ENCODE measurements around the gene CCDC9.

- TF ChIP-seq, protein P1, sequence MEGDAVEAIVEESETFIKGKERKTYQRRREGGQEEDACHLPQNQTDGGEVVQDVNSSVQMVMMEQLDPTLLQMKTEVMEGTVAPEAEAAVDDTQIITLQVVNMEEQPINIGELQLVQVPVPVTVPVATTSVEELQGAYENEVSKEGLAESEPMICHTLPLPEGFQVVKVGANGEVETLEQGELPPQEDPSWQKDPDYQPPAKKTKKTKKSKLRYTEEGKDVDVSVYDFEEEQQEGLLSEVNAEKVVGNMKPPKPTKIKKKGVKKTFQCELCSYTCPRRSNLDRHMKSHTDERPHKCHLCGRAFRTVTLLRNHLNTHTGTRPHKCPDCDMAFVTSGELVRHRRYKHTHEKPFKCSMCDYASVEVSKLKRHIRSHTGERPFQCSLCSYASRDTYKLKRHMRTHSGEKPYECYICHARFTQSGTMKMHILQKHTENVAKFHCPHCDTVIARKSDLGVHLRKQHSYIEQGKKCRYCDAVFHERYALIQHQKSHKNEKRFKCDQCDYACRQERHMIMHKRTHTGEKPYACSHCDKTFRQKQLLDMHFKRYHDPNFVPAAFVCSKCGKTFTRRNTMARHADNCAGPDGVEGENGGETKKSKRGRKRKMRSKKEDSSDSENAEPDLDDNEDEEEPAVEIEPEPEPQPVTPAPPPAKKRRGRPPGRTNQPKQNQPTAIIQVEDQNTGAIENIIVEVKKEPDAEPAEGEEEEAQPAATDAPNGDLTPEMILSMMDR (conservative IDR thresholded peaks at IDR 0.05; ENCODE audit: low read depth in 2 of 2) = no peak
- TF ChIP-seq CREB1 (CRISPR knock-in tag; IDR thresholded peaks at IDR 0.05; ENCODE audit: low read depth) (no peak), EZH2 (IDR thresholded peaks at IDR 0.05; ENCODE audit: low read depth, unreplicated experiment) (no peak), EZH2phosphoT487 (IDR thresholded peaks at IDR 0.05; ENCODE audit: unreplicated experiment) (no peak), JUNB (IDR thresholded peaks at IDR 0.05; ENCODE audit: unreplicated experiment) (no peak)
These were observed 14.3 kb upstream of the CCDC9 start for GRCh38 chr19:47241919-47242577.

All from GM23338 (cell line).